ENCODE results near the gene PDE4D.

- TF ChIP-seq, protein P1, sequence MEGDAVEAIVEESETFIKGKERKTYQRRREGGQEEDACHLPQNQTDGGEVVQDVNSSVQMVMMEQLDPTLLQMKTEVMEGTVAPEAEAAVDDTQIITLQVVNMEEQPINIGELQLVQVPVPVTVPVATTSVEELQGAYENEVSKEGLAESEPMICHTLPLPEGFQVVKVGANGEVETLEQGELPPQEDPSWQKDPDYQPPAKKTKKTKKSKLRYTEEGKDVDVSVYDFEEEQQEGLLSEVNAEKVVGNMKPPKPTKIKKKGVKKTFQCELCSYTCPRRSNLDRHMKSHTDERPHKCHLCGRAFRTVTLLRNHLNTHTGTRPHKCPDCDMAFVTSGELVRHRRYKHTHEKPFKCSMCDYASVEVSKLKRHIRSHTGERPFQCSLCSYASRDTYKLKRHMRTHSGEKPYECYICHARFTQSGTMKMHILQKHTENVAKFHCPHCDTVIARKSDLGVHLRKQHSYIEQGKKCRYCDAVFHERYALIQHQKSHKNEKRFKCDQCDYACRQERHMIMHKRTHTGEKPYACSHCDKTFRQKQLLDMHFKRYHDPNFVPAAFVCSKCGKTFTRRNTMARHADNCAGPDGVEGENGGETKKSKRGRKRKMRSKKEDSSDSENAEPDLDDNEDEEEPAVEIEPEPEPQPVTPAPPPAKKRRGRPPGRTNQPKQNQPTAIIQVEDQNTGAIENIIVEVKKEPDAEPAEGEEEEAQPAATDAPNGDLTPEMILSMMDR (IDR thresholded peaks at IDR 0.05; ENCODE audit: insufficient read depth, low read depth, low read length), result no peak
- no peak for TF ChIP-seq EZH2 (IDR thresholded peaks at IDR 0.05; ENCODE audit: insufficient read depth, low read length)
Observed at GRCh38 chr5:59257488-59258400, 635.8 kb downstream of the PDE4D start.

Data from astrocyte (in vitro differentiated cells and primary cell).